Effector memory CD8-positive, alpha-beta T cell (primary cell): ENCODE results near the gene EFCAB14.
"Not testable (repeated sequence)": the region's sequence is repeated elsewhere in the genome, so short reads cannot be mapped to it uniquely, and the experiment has no call there.

Experiments used
- ATAC-seq: fragments of 150-1000 bp; cut with Tn5 transposase; replicated peaks from 2 replicates; pipeline ENCODE4 v1.10.0; 2021; ENCODE audit warnings: mild to moderate bottlenecking, moderate library complexity
- DNase-seq, 3 experiments: peaks; one replicate each; pipeline ENCODE4 v3.0.0; 2021
- H3K27ac Mint-ChIP-seq, 2 donors: one replicate each; pipeline ENCODE4 v1.8.0; 2022; ENCODE audit warnings: mild to moderate bottlenecking in 2 of 2, mixed read lengths in 2 of 2, moderate library complexity in 2 of 2
- H3K27me3 Mint-ChIP-seq, 2 donors: one replicate each; pipeline ENCODE4 v1.8.0; 2022; ENCODE audit warnings: mixed read lengths in 2 of 2
- H3K36me3 Mint-ChIP-seq: one replicate; pipeline ENCODE4 v1.8.0; 2022; ENCODE audit warnings: mild to moderate bottlenecking, moderate library complexity, mixed read lengths; ENCODE audit not compliant: insufficient read depth
- H3K4me1 Mint-ChIP-seq, 2 donors: one replicate each; pipeline ENCODE4 v1.8.0; 2022; ENCODE audit warnings: low read depth in 2 of 2, mixed read lengths in 2 of 2
- H3K4me3 Mint-ChIP-seq, 2 donors: one replicate each; pipeline ENCODE4 v1.8.0; 2022; ENCODE audit warnings: mild to moderate bottlenecking in 2 of 2, mixed read lengths in 2 of 2, moderate library complexity in 2 of 2
- H3K9me3 Mint-ChIP-seq, 2 donors: one replicate each; pipeline ENCODE4 v1.8.0; 2022; ENCODE audit warnings: mixed read lengths in 2 of 2
- total RNA-seq, 9 experiments: gene quantifications; one replicate each; lab custom pipeline; 2026; lab: John Stamatoyannopoulos, UW

The EFCAB14 gene, protein sequence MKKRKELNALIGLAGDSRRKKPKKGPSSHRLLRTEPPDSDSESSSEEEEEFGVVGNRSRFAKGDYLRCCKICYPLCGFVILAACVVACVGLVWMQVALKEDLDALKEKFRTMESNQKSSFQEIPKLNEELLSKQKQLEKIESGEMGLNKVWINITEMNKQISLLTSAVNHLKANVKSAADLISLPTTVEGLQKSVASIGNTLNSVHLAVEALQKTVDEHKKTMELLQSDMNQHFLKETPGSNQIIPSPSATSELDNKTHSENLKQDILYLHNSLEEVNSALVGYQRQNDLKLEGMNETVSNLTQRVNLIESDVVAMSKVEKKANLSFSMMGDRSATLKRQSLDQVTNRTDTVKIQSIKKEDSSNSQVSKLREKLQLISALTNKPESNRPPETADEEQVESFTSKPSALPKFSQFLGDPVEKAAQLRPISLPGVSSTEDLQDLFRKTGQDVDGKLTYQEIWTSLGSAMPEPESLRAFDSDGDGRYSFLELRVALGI
- total RNA-seq: 105 to 196 (median 138) reads per million in 9 experiments

DNA sequence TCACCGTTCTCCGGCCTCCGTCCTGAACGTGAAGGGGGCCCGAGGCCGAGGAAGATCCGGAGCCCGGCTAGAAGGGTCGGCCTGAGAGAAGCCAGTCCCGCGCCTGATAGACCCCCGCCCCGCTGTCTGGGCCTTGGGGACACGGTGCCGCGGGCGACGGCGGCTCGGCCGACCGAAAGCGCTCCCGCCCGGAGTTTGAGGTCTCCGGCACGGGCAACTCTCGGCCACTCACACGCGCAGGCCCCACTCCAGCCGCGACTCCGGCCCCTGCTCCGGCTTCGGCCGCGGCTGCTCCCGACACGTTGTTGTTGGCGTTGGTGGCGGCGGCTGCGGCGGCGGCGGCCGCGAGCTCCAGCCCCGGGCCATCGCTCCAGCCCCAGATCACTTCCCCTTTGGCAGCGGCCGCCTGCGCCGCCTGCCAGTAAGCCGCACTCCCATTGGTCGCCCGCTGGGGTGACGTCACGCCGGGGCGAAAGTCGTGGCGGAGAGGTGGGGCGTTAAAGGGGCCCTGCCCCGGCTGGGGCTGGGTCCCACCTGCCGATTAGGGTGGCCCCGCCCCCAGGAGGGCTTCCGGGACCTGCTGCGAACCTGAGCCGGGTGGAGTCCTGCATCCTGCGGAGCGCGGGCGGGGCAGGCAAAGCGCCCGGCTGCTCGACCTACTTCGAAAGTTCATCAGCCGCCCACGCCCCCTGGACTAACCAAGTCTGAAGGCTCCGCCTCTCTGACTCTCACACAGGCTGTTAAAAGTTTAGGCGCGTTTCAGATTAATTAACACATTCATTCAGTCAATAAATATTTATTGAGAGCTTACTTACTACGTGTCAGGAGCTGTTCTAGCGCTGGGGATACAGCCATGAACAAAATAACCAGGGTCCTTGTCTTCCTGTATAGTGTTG lies at the start of gene EFCAB14:
TSS of gene EFCAB14 (minus strand) at position 388 of the 896 bp plus-strand sequence. CDS start 1,027 bp downstream, outside the sequence.
- DNase-seq: peak; percentile 100
- Mint-ChIP-seq H3K4me3 (peak within 1 kb of the TSS; percentile 89), H3K4me1 (peaks cover 31 to 42% of the 10 kb centered on the region in 2 donors), H3K9me3 (no peaks in the 10 kb centered on the region), H3K36me3 (peaks cover 37% of the 10 kb centered on the region), H3K27ac (peak within 1 kb of the TSS; percentile 87 to 95), H3K27me3 (no peaks in the 10 kb centered on the region)
- ATAC-seq: peak; percentile 97

DNA sequence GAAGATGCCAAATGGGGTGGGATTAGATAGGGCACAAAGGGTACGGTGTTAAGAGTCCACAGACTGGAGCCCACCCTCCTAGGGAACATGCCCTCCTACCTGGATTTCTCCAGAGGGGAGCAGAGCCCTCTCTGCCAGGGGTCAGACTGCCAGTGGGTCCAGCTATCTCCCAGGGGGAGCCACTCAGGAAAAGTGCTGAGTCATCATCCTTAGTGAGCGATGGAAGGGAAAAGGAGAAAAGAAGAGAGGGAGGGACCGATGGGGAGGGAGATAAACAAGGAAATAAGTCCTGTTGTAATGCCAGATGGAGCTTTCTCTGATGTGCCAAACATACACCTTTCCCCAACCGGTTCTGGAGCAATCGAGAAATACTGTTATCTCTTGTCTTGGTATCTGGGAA lies 49.5 kb upstream of the EFCAB14 start:
- ATAC-seq (no peak), DNase-seq (no peak)
- peaks cover 12 to 22% of the 10 kb centered on the region in 2 donors for H3K9me3 Mint-ChIP-seq
- H3K27ac Mint-ChIP-seq: no peak overlapping the region
- H3K36me3 Mint-ChIP-seq: peaks cover 3% of the 10 kb centered on the region
- no peak overlapping the region for H3K4me3 Mint-ChIP-seq
- H3K27me3 Mint-ChIP-seq: peaks cover 40 to 60% of the 10 kb centered on the region in 2 donors
- H3K4me1 Mint-ChIP-seq: peaks cover 0 to 5% of the 10 kb centered on the region in 2 donors

DNA sequence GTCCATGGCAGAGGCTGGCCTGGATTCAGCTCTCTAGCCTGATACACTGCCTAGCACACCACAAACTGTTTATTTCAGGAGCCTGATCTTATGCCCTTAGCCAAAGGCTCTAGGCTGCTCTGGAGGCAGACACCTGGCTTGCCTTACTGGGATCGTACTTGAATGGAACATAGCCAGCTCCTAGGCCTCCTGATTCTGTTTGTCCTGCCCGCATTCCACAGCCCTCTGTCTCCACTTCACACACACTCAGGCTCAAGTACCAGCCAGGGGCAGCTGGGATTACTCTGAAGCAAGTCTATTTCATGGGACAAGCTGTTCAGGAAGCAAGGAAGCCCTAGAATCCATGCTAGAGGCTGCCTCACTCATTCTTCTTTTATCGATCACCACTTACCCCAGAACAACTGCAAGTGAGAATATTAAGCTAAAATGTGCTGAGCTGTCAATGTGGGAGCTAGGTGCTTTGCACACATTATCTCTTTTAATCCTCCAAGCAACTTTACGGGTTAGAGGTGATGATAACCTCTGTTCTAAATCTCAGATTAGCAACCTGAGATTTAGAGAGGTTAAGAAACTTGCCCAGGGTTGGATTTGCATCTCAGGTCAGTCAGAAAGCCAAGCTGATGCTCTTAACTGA lies 48.9 kb upstream of the EFCAB14 start:
- no peak overlapping the region for H3K4me3 Mint-ChIP-seq
- DNase-seq: no peak
- no peak overlapping the region for H3K27ac Mint-ChIP-seq
- peaks cover 12 to 22% of the 10 kb centered on the region in 2 donors for H3K9me3 Mint-ChIP-seq
- peaks cover 45 to 65% of the 10 kb centered on the region in 2 donors for H3K27me3 Mint-ChIP-seq
- no peak for ATAC-seq
- H3K4me1 Mint-ChIP-seq: peaks cover 0 to 5% of the 10 kb centered on the region in 2 donors
- peaks cover 3% of the 10 kb centered on the region for H3K36me3 Mint-ChIP-seq

DNA sequence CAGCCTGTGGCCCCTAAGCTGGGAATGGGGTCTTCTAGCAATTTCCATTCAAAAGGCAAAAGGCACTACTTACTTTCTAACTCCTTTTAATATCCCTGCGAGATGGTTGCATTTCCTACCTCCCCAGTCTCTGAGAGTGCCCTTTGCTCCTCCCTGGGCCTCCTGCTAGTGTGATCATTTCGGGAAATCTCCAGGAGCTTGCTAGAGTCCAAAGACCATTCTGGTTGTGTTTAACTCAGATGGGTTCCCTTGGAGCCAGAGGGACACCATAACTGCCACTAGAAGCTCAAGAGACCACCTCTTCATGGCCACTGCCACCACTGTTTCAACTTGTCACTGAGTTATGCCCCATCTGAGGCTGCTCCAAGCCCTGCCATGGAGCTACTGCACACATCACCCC lies 45.5 kb upstream of the EFCAB14 start:
- ATAC-seq (no peak), DNase-seq (no peak)
- Mint-ChIP-seq H3K4me3 (no peak overlapping the region), H3K9me3 (peaks cover 0 to 12% of the 10 kb centered on the region in 2 donors), H3K27ac (no peak overlapping the region), H3K4me1 (no peaks in the 10 kb centered on the region), H3K36me3 (peaks cover 3% of the 10 kb centered on the region), H3K27me3 (peaks cover 63 to 65% of the 10 kb centered on the region in 2 donors)

DNA sequence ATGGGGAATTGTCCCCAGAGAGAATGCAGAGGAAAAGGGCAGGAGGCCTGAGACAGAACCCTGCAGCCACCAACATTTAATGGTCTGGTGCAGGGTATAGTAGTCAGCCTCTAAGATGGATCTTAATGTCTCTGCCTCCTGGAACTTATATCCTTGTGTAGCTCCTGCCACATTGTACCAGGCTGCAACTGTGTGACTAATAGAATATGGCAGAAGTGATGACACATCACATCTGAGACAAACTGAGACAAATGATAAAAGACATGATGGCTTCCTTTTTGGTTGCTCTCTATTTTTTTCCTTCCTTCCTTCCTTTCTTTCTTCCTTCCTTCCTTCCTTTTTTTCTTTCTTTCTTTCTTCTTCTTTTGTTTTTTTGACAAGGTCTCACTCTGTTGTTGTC lies 42.8 kb upstream of the EFCAB14 start:
- no peak for ATAC-seq

DNA sequence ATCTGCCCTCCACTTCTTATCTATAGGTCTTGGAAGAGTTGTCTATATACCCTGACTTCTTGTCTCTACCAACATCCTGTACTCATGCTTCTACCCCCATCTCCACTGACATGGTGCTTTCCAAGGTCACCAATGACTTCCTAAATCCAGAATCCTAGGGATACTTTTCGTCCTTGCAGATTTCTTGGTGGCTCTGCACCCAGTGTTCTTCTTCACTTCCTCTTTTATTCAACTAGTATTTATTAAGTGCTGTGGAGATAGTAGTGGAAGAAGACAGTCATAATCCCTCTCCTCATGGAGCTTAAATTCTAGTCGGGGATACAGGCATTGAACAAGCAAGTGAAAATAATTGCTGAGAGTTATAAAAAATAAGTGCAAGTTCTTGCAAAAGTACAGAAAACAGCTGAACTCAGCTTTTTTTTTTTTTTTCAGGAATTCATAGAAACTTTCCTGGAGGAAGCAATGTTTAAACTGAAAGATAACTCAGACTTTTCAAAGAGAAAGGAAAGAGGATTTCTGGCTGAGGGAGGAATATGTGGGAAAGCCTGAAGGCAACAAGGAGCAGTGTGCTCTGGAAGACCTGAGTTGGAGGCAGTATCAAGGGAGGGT lies 41.7 kb upstream of the EFCAB14 start:
- Mint-ChIP-seq H3K27ac (no peak overlapping the region), H3K4me1 (no peaks in the 10 kb centered on the region), H3K4me3 (no peak overlapping the region), H3K27me3 (peaks cover 67 to 72% of the 10 kb centered on the region in 2 donors), H3K36me3 (no peaks in the 10 kb centered on the region), H3K9me3 (no peaks in the 10 kb centered on the region)
- no peak for DNase-seq
- ATAC-seq: no peak

More for the DNA sequence above, 42.8 kb upstream of the EFCAB14 start:
- H3K27ac Mint-ChIP-seq: no peak overlapping the region
- no peak for DNase-seq
- H3K4me3 Mint-ChIP-seq: no peak overlapping the region
- peaks cover 60 to 65% of the 10 kb centered on the region in 2 donors for H3K27me3 Mint-ChIP-seq
- H3K9me3 Mint-ChIP-seq: no peaks in the 10 kb centered on the region
- H3K36me3 Mint-ChIP-seq: peaks cover 3% of the 10 kb centered on the region
- H3K4me1 Mint-ChIP-seq: no peaks in the 10 kb centered on the region

DNA sequence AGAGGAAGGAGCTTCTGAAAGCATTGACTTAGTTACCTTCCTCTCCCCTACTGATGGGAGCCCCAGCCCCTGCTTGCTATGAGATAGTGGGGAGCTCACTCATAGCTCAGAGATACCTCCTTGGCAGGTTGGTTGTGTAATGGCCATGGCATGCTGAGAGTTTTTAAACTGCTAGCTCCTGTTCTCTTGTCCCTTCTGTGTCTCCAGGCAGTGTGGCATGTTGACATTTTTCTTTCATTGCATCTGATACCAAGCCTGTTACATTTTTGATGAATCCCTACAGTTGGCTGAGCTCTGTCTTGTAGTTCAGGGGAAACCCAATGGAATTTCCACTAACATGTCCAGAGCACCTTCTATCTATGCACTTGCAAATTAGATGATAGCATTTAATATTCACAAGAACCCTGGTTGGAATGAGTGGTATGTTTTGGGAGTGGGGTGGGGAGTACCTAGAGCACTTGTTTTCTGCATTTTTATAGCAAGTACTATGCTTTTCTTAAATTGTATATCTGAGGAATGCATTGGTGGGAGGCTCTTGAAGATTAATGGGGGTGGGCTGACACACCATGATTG lies 39.1 kb upstream of the EFCAB14 start:
- Mint-ChIP-seq H3K9me3 (no peaks in the 10 kb centered on the region), H3K27me3 (peaks cover 71 to 78% of the 10 kb centered on the region in 2 donors), H3K36me3 (no peaks in the 10 kb centered on the region), H3K4me1 (no peaks in the 10 kb centered on the region), H3K4me3 (no peak overlapping the region), H3K27ac (no peak overlapping the region)
- DNase-seq: no peak
- ATAC-seq: no peak

DNA sequence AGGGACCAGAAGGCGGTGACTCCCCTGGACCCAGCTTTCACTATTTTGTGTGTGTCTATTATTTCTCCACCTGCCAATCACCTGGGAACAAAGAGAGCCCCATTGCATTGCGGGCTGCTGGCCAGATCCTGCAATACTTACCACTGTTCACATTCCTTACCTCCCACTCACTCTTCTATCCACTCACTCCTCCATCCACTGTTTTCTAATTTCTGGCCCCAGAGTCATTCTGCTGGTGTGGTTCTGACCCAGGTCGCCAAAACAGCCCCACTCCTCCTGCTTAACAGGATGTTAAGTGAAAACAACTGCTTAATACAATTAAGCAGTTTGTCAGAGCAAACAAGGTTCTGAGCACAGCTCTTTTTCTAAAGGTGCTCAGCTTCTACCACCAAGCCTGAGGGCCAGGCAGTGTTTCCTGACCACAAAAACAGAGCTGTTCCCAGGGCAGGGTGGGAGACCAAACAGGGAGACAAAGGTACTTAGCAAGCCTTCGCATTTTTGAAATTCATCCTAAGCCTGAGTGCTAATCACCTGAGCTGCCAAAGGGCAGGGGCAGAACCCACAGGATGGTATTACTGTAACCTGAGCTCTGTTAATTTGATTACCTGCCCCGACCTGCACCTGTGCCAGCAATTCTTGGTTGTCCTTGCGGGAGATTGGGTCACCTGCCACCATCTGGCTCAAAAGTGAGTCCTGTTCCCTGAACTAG lies 38.5 kb upstream of the EFCAB14 start:
- Mint-ChIP-seq H3K27ac (no peak overlapping the region), H3K9me3 (no peaks in the 10 kb centered on the region), H3K4me1 (no peaks in the 10 kb centered on the region), H3K27me3 (peaks cover 72 to 74% of the 10 kb centered on the region in 2 donors), H3K36me3 (no peaks in the 10 kb centered on the region), H3K4me3 (no peak overlapping the region)
- no peak for ATAC-seq
- DNase-seq: no peak

DNA sequence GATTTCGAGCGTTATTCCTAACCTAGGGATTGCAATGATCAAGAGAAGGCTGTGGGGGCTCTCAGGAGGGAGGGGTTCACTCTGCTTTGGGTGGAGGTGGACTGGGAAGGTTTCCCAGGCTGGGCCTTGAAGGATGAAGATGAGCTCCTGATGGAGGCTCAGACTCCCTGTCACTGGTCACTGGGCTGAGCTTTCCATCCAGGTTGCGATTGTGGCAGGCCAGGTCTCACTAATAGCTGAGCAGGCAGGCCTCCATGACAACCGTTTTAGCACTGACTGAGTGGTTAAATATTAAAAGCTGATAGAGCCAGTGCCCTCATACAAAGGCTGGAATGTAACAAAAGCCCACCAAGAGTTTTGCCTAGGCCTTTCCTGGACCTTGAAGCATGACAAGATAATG lies 36.2 kb upstream of the EFCAB14 start:
- peaks cover 66 to 80% of the 10 kb centered on the region in 2 donors for H3K27me3 Mint-ChIP-seq
- no peak overlapping the region for H3K4me3 Mint-ChIP-seq
- ATAC-seq (no peak), DNase-seq (no peak)
- no peaks in the 10 kb centered on the region for H3K36me3 Mint-ChIP-seq
- no peaks in the 10 kb centered on the region for H3K4me1 Mint-ChIP-seq
- no peaks in the 10 kb centered on the region for H3K9me3 Mint-ChIP-seq
- H3K27ac Mint-ChIP-seq: no peak overlapping the region

DNA sequence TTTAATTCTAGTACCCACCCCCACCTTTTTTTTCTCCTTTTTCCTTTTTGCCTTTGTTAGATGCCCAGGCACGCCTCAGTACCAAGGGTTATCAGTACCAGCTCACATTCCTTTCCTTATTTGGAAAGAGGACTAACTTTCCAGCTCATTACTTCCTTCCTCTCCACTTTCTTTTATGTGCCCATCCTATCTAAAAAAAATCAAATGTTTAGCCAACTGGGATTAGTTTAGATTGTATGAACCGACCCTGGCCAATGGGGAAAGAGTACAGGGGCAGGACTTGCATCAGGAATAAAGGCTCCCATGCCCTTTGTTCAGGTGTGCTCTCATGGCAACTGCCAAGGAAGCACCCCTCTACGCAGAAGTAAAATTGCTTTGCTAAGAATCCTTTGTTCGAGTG lies 35.8 kb upstream of the EFCAB14 start:
- H3K4me3 Mint-ChIP-seq, DNase-seq, H3K36me3 Mint-ChIP-seq, H3K9me3 Mint-ChIP-seq, ATAC-seq, H3K4me1 Mint-ChIP-seq, H3K27ac Mint-ChIP-seq: not testable (repeated sequence)
- H3K27me3 Mint-ChIP-seq: peaks cover 65 to 82% of the 10 kb centered on the region in 2 donors

DNA sequence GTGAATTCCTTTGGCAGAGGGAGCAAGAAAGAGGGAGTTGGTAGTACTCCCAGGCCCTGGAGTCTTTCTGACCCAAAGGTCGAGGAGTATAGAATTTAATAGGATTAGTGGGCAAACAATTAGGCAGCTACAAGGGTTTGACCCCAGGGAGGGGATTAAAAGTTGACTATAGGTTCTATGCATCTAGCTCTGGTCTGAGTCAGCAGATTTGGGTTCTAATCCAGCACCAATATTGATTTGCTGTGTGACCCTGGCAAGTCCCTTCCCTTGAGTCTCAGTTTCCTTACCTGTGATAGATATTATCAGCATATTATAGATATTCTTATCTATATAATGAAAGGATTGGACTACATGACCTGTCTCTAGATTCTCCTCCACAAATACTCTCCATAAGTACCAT lies 35.1 kb upstream of the EFCAB14 start:
- Mint-ChIP-seq H3K4me1 (no peaks in the 10 kb centered on the region), H3K27ac (no peak overlapping the region), H3K27me3 (peaks cover 68 to 86% of the 10 kb centered on the region in 2 donors), H3K4me3 (no peak overlapping the region), H3K36me3 (no peaks in the 10 kb centered on the region), H3K9me3 (no peaks in the 10 kb centered on the region)
- DNase-seq (no peak), ATAC-seq (no peak)

DNA sequence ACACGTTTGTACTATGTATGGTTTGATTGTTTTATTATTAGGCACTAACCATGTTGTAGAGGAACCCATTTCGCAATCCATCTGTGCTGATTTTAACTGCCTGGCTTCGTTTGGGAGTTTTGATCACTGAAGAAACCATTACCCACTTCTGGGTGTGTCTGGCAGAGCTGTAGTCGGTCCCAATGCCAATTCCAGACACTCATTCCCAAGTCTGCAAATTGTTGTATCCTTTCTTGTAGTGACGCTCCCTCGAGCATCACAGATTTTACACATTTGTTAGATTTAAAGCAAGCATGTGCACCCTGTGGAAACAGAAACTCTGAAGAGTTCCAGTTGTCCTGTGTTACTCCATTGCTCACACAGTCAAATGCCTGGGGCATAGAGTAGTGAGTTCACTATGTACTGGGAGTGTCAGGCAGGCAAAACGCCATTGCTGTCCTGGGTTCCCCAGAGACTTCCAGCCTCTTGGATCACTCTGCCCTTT lies 31.0 kb upstream of the EFCAB14 start:
- DNase-seq (no peak), ATAC-seq (no peak)
- H3K4me1 Mint-ChIP-seq: no peaks in the 10 kb centered on the region
- H3K4me3 Mint-ChIP-seq: no peak overlapping the region
- no peak overlapping the region for H3K27ac Mint-ChIP-seq
- no peaks in the 10 kb centered on the region for H3K36me3 Mint-ChIP-seq
- H3K27me3 Mint-ChIP-seq: peaks cover 72 to 92% of the 10 kb centered on the region in 2 donors
- H3K9me3 Mint-ChIP-seq: no peaks in the 10 kb centered on the region
